Stimulated activated naive CD8-positive, alpha-beta T cell treated with anti-CD3 and anti-CD28 coated beads, Interleukin-15, Interleukin-2, amounts not matched to agents 100 ng/mL and 50 ng/mL, for 24 hours (primary cell): Measurements from ENCODE around the gene EHHADH.
"Not testable (repeated sequence)": the region's sequence is repeated elsewhere in the genome, so short reads cannot be mapped to it uniquely, and the experiment has no call there.

ENCODE experiments used
- H3K27ac Mint-ChIP-seq: one replicate; pipeline ENCODE4 v1.8.0; 2021; ENCODE audit warnings: mild to moderate bottlenecking, mixed read lengths
- H3K27me3 Mint-ChIP-seq: one replicate; pipeline ENCODE4 v1.8.0; 2021; ENCODE audit warnings: mixed read lengths
- H3K36me3 Mint-ChIP-seq: one replicate; pipeline ENCODE4 v1.8.0; 2021; ENCODE audit warnings: low read depth, mixed read lengths
- H3K4me1 Mint-ChIP-seq: one replicate; pipeline ENCODE4 v1.8.0; 2021; ENCODE audit warnings: low read depth, mixed read lengths
- H3K4me3 Mint-ChIP-seq: one replicate; pipeline ENCODE4 v1.8.0; 2021; ENCODE audit warnings: mild to moderate bottlenecking, mixed read lengths
- H3K9me3 Mint-ChIP-seq: one replicate; pipeline ENCODE4 v1.8.0; 2021; ENCODE audit warnings: mixed read lengths

Gene EHHADH

GRCh38 chr3:185268194-185268962, 14.5 kb upstream of the EHHADH start:
- no peaks in the 10 kb centered on the region for H3K9me3 Mint-ChIP-seq
- no peaks in the 10 kb centered on the region for H3K4me1 Mint-ChIP-seq
- peaks cover 35% of the 10 kb centered on the region for H3K27me3 Mint-ChIP-seq
- H3K4me3 Mint-ChIP-seq: no peak overlapping the region
- no peaks in the 10 kb centered on the region for H3K36me3 Mint-ChIP-seq
- H3K27ac Mint-ChIP-seq: no peak overlapping the region

- no peak overlapping the region for H3K4me3 Mint-ChIP-seq
- no peaks in the 10 kb centered on the region for H3K9me3 Mint-ChIP-seq
- no peaks in the 10 kb centered on the region for H3K4me1 Mint-ChIP-seq
- H3K27ac Mint-ChIP-seq: no peak overlapping the region
- no peaks in the 10 kb centered on the region for H3K36me3 Mint-ChIP-seq
- H3K27me3 Mint-ChIP-seq: peaks cover 27% of the 10 kb centered on the region
Measured at GRCh38 chr3:185267193-185267592, 13.3 kb upstream of the EHHADH start.

GRCh38 chr3:185264849-185265553, 11.2 kb upstream of the EHHADH start:
- Mint-ChIP-seq H3K36me3 (no peaks in the 10 kb centered on the region), H3K27ac (no peak overlapping the region), H3K9me3 (no peaks in the 10 kb centered on the region), H3K4me3 (no peak overlapping the region), H3K27me3 (peaks cover 15% of the 10 kb centered on the region), H3K4me1 (no peaks in the 10 kb centered on the region)

GRCh38 chr3:185263423-185263822, 9.6 kb upstream of the EHHADH start:
- Mint-ChIP-seq H3K36me3 (no peaks in the 10 kb centered on the region), H3K9me3 (peaks cover 2% of the 10 kb centered on the region), H3K27me3 (peaks cover 6% of the 10 kb centered on the region), H3K4me3 (no peak overlapping the region), H3K4me1 (no peaks in the 10 kb centered on the region), H3K27ac (no peak overlapping the region)

GRCh38 chr3:185257334-185257733, 3.5 kb upstream of the EHHADH start:
- peaks cover 4% of the 10 kb centered on the region for H3K27me3 Mint-ChIP-seq
- H3K9me3 Mint-ChIP-seq: peaks cover 11% of the 10 kb centered on the region
- H3K4me3 Mint-ChIP-seq: no peak overlapping the region
- no peak overlapping the region for H3K27ac Mint-ChIP-seq
- H3K4me1 Mint-ChIP-seq: no peaks in the 10 kb centered on the region
- no peaks in the 10 kb centered on the region for H3K36me3 Mint-ChIP-seq

- Mint-ChIP-seq H3K4me3 (no peak overlapping the region), H3K9me3 (peaks cover 11% of the 10 kb centered on the region), H3K36me3 (peaks cover 4% of the 10 kb centered on the region), H3K27ac (no peak overlapping the region), H3K27me3 (peaks cover 7% of the 10 kb centered on the region), H3K4me1 (no peaks in the 10 kb centered on the region)
Measured at GRCh38 chr3:185254799-185255198, 950 bp upstream of the EHHADH start.

GRCh38 chr3:185253133-185253532, 716 bp downstream of the EHHADH start:
- H3K27ac Mint-ChIP-seq, H3K27me3 Mint-ChIP-seq, H3K9me3 Mint-ChIP-seq, H3K4me1 Mint-ChIP-seq, H3K36me3 Mint-ChIP-seq: not testable (repeated sequence)
- peak overlapping the region; percentile 13 for H3K4me3 Mint-ChIP-seq

GRCh38 chr3:185251272-185251671, 2.6 kb downstream of the EHHADH start:
- peaks cover 7% of the 10 kb centered on the region for H3K27me3 Mint-ChIP-seq
- no peak overlapping the region for H3K4me3 Mint-ChIP-seq

GRCh38 chr3:185250653-185251052, 3.2 kb downstream of the EHHADH start:
- peaks cover 10% of the 10 kb centered on the region for H3K36me3 Mint-ChIP-seq
- H3K4me1 Mint-ChIP-seq: no peaks in the 10 kb centered on the region
- no peak overlapping the region for H3K4me3 Mint-ChIP-seq
- H3K27me3 Mint-ChIP-seq: peaks cover 3% of the 10 kb centered on the region
- H3K27ac Mint-ChIP-seq: no peak overlapping the region
- H3K9me3 Mint-ChIP-seq: peaks cover 6% of the 10 kb centered on the region

More at GRCh38 chr3:185251272-185251671, 2.6 kb downstream of the EHHADH start:
- Mint-ChIP-seq H3K27ac (no peak overlapping the region), H3K9me3 (peaks cover 4% of the 10 kb centered on the region), H3K36me3 (peaks cover 8% of the 10 kb centered on the region), H3K4me1 (no peaks in the 10 kb centered on the region)

- no peak overlapping the region for H3K27ac Mint-ChIP-seq
- H3K27me3 Mint-ChIP-seq: peaks cover 3% of the 10 kb centered on the region
- no peaks in the 10 kb centered on the region for H3K4me1 Mint-ChIP-seq
- H3K36me3 Mint-ChIP-seq: peaks cover 10% of the 10 kb centered on the region
- H3K4me3 Mint-ChIP-seq: no peak overlapping the region
- H3K9me3 Mint-ChIP-seq: peaks cover 6% of the 10 kb centered on the region
Measured at GRCh38 chr3:185250247-185250646, 3.6 kb downstream of the EHHADH start.

GRCh38 chr3:185242642-185243041, 11.2 kb downstream of the EHHADH start:
- Mint-ChIP-seq H3K9me3 (peaks cover 40% of the 10 kb centered on the region), H3K27me3 (peaks cover 12% of the 10 kb centered on the region), H3K27ac (no peak overlapping the region), H3K36me3 (peaks cover 6% of the 10 kb centered on the region), H3K4me3 (no peak overlapping the region), H3K4me1 (no peaks in the 10 kb centered on the region)

GRCh38 chr3:185236969-185237368, 16.9 kb downstream of the EHHADH start:
- Mint-ChIP-seq H3K36me3 (peaks cover 13% of the 10 kb centered on the region), H3K4me1 (no peaks in the 10 kb centered on the region), H3K4me3 (no peak overlapping the region), H3K9me3 (peaks cover 22% of the 10 kb centered on the region), H3K27ac (no peak overlapping the region), H3K27me3 (peaks cover 3% of the 10 kb centered on the region)

GRCh38 chr3:185233328-185233727, 20.5 kb downstream of the EHHADH start:
- Mint-ChIP-seq H3K27me3 (no peaks in the 10 kb centered on the region), H3K4me3 (no peak overlapping the region), H3K36me3 (peaks cover 17% of the 10 kb centered on the region), H3K9me3 (peaks cover 3% of the 10 kb centered on the region), H3K27ac (no peak overlapping the region), H3K4me1 (no peaks in the 10 kb centered on the region)

- not testable (repeated sequence) for H3K27ac Mint-ChIP-seq, H3K27me3 Mint-ChIP-seq, H3K36me3 Mint-ChIP-seq, H3K4me3 Mint-ChIP-seq, H3K4me1 Mint-ChIP-seq, H3K9me3 Mint-ChIP-seq
Measured at GRCh38 chr3:185226526-185226925, 27.3 kb downstream of the EHHADH start.

GRCh38 chr3:185225523-185225922, 28.3 kb downstream of the EHHADH start:
- Mint-ChIP-seq H3K27ac (no peak overlapping the region), H3K27me3 (no peaks in the 10 kb centered on the region)

More at GRCh38 chr3:185225523-185225922, 28.3 kb downstream of the EHHADH start:
- no peaks in the 10 kb centered on the region for H3K36me3 Mint-ChIP-seq
- no peak overlapping the region for H3K4me3 Mint-ChIP-seq
- H3K9me3 Mint-ChIP-seq: no peaks in the 10 kb centered on the region
- no peaks in the 10 kb centered on the region for H3K4me1 Mint-ChIP-seq
